ENCODE data around the gene GNAQ. TPM values are rescaled to one million over a fixed set of nuclear protein-coding genes. Genes with fewer than 3 reads are reported as not detected.

The GNAQ gene
- total RNA-seq, 3 donors from 2014 or later (not counting 1 experiment from before 2014, with no cell fraction given) = 17.8 to 51.6 (median 24.5) TPM

- no peak overlapping the region for H3K4me3 ChIP-seq (ENCODE audit: low read length)
- DNase-seq = no peak
- no peak for TF ChIP-seq CTCF (IDR thresholded peaks at IDR 0.05)
- no peaks in the 10 kb centered on the region for H3K9me3 ChIP-seq (ENCODE audit: control insufficient read depth, insufficient read depth, low read length)
- no peak overlapping the region for H3K27ac ChIP-seq (ENCODE audit: low read length)
- no peaks in the 10 kb centered on the region for H3K36me3 ChIP-seq (ENCODE audit: control insufficient read depth, insufficient read depth, low read length)
- Mint-ChIP-seq H3K4me1 (peaks cover 5 to 20% of the 10 kb centered on the region in 2 donors), H3K9me3 (no peaks in the 10 kb centered on the region), H3K27ac (no peak overlapping the region), H3K4me3 (no peak overlapping the region), H3K36me3 (no peaks in the 10 kb centered on the region), H3K27me3 (ENCODE audit: low read depth in 2 of 2) (no peaks in the 10 kb centered on the region)
- WGBS (ENCODE audit: insufficient coverage) = 98% methylated on average over 2 of the region's 3 CpGs
- intact Hi-C loops (cut with micrococcal nuclease) = no loop called here
- no peaks in the 10 kb centered on the region for H3K27me3 ChIP-seq (ENCODE audit: control insufficient read depth, insufficient read depth, low read length)
- no peaks in the 10 kb centered on the region for H3K4me1 ChIP-seq (ENCODE audit: control insufficient read depth, insufficient read depth, low read length)
- no peak for ATAC-seq
Measured at GRCh38 chr9:77885104-77885672, 146.4 kb downstream of the GNAQ start.

GRCh38 chr9:77883846-77884771, 147.5 kb downstream of the GNAQ start:
- Mint-ChIP-seq H3K27ac (no peak overlapping the region), H3K9me3 (no peaks in the 10 kb centered on the region), H3K27me3 (ENCODE audit: low read depth in 2 of 2) (no peaks in the 10 kb centered on the region), H3K36me3 (no peaks in the 10 kb centered on the region), H3K4me3 (no peak overlapping the region), H3K4me1 (peaks cover 5 to 20% of the 10 kb centered on the region in 2 donors)
- no peaks in the 10 kb centered on the region for H3K36me3 ChIP-seq (ENCODE audit: control insufficient read depth, insufficient read depth, low read length)
- no peaks in the 10 kb centered on the region for H3K4me1 ChIP-seq (ENCODE audit: control insufficient read depth, insufficient read depth, low read length)
- intact Hi-C loops (cut with micrococcal nuclease) = no loop called here
- ATAC-seq = no peak
- H3K27me3 ChIP-seq (ENCODE audit: control insufficient read depth, insufficient read depth, low read length) = no peaks in the 10 kb centered on the region
- no peak for DNase-seq
- H3K9me3 ChIP-seq (ENCODE audit: control insufficient read depth, insufficient read depth, low read length) = no peaks in the 10 kb centered on the region
- no peak for TF ChIP-seq CTCF (IDR thresholded peaks at IDR 0.05)
- H3K4me3 ChIP-seq (ENCODE audit: low read length) = no peak overlapping the region
- WGBS (ENCODE audit: insufficient coverage) = 86% methylated on average over 5 of the region's 5 CpGs
- H3K27ac ChIP-seq (ENCODE audit: low read length) = no peak overlapping the region

DNA sequence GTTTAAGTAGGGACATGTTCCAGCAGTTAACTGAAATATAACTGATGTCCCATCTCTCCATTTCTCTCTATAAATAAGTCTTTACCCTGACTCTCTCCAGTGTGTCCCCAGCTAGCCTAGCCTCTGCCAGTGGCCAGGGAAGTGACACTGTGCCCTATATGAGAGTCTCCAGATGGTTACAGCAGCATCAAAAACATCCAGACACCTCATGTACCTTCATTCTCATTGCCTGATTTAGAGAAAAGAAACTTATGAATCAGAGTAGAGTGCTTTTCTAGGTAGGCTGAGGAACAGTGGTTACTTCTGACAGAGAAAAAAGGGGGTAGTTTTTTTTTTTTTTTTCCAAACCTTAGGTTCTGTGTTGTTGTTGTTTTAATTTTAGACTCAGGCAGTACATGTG, 148.5 kb downstream of the GNAQ start:
- Mint-ChIP-seq H3K27ac (no peak overlapping the region), H3K36me3 (no peaks in the 10 kb centered on the region), H3K27me3 (ENCODE audit: low read depth in 2 of 2) (no peaks in the 10 kb centered on the region), H3K9me3 (no peaks in the 10 kb centered on the region), H3K4me1 (peaks cover 5 to 20% of the 10 kb centered on the region in 2 donors), H3K4me3 (no peak overlapping the region)
- Histone ChIP-seq H3K4me3 (ENCODE audit: low read length) (no peak overlapping the region), H3K36me3 (ENCODE audit: control insufficient read depth, insufficient read depth, low read length) (no peaks in the 10 kb centered on the region), H3K27me3 (ENCODE audit: control insufficient read depth, insufficient read depth, low read length) (no peaks in the 10 kb centered on the region), H3K4me1 (ENCODE audit: control insufficient read depth, insufficient read depth, low read length) (no peaks in the 10 kb centered on the region), H3K27ac (ENCODE audit: low read length) (no peak overlapping the region), H3K9me3 (ENCODE audit: control insufficient read depth, insufficient read depth, low read length) (no peaks in the 10 kb centered on the region)
- ATAC-seq = no peak
- TF ChIP-seq CTCF (IDR thresholded peaks at IDR 0.05) = no peak
- no peak for DNase-seq
- intact Hi-C loops (cut with micrococcal nuclease) = no loop called here

Data from natural killer cell (primary cell).